Kidney capillary endothelial cell (primary cell): Measurements from ENCODE around the gene F7.

ENCODE experiments used
- DNase-seq: peaks from one replicate; pipeline ENCODE4 v3.0.0-alpha.2; 2018; ENCODE audit warnings: low spot score

F7 gene

DNA sequence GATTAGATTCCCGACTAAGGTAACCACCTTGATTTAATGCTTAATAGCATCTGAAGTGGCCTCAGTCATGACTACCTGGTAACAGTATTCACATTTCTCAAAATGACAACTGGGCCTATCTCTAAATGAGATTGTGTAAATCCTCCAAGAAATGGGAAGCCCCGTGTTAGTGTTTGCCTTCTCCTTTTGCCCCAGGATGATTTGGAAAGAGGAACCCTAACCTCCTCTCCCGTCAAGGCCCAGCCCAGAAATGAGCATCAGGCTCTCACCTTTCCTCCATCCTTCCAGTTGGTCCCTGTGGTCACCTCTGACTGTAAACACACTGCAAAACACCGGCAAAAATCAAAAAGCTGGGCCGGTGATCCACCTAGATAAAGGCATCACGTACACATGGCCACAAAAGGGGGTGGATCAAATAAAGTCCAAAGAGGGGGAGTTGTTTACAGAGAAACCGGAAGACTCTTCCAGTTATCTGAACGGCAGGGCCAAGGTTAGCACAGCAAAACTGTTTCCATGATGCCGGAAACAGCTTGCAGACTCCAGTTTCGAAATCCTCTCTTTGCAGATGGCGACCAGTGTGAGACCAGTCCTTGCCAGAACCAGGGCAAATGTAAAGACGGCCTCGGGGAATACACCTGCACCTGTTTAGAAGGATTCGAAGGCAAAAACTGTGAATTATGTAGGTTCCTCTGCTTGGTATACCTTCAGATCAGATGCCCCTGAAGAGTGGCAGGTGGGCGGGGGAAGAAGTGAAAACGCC is 33.4 kb downstream of the F7 start:
- no peak for DNase-seq

DNA sequence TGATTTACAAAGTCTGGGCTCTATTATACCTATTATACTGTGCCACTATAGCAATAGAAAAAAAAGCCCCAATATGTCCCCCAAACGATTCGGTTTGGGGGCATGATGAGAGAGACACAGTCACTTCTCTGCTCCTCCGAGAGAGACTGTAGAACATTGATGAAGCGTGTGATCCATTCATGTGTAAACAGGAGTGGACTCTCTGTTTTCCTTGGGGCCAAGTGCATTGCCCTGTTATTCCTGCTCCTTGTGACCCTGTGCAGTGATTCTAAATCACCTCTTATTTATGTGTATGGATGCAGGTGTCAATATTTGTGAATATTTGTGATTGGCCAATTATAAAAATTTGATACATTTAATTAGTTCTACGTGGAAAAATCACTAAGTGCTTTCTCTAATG is 34.0 kb downstream of the F7 start:
- DNase-seq, result no peak

DNA sequence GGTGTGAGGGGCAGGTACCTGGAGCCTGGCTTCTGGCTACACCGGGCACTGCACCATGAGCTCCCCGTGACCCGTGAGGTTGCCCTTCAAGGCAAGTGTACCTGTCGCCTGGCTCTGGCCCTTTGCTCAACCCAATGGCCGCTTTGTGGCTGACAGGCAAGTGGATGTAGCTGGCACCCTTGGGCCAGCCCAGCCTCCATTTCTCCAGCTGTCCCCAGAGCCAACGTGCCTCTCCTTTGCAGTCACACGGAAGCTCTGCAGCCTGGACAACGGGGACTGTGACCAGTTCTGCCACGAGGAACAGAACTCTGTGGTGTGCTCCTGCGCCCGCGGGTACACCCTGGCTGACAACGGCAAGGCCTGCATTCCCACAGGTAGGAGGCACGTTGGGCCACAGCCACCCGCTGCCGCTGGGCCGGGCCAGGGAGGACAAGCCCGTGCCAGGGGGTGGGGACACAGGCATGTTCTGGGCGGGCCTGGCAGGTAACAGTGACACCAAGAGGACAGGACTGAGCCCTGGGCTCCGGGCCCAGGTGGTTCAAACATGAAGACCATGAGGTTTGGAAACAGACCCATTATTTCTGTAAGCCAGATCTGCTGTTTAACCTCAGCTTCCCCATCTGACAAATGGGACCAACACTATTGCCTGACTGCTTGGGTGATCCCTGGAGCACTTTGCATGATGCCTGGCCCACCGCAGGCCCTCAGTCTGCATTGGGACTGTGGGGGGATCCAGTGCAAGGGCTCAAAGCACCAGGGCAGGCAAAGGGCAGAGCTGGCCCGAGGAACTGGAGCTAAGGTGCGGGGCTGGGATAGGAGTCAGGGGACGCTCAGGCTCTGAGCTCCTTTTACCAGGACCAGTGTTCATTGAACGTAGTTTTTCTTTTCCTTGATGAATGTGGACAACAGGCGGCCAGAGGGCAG is 35.3 kb downstream of the F7 start:
- no peak for DNase-seq

DNA sequence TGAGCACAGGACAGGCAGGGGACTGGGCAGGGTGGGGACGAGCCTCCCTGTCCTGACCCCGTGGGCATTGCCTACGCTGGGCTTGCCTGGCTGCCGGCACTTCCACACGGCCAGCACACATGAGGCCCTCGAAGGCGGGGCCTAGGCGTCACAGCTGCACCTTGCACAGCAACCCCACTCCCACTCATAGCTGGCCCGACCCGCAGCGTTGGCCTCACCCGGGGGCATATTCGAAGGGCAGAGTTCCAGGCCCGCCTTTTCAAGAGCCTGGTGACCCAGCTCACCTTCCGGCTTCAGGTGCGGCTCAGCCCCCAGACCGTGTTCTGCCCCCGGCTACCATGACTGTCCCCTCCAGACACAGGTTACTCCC is 36.0 kb downstream of the F7 start:
- no peak for DNase-seq

DNA sequence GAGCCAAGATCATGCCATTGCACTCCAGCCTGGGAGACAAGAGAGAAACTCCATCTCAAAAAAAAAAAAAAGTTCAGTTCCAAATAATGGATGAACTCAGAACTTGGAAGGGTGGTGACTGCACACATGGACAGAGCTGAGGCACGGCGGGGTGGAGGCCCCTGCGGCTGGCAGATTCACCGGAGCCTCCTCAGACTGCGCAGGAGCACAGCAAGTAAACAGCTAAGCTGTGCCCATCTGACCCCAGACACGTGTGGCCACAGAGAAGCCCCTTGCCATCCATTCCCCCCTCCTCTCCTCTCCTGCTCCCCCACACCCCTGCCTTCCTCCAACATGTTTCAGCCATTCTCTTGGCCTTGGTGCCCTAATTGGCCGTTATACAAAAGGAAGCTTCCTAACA is 37.3 kb downstream of the F7 start:
- no peak for DNase-seq

DNA sequence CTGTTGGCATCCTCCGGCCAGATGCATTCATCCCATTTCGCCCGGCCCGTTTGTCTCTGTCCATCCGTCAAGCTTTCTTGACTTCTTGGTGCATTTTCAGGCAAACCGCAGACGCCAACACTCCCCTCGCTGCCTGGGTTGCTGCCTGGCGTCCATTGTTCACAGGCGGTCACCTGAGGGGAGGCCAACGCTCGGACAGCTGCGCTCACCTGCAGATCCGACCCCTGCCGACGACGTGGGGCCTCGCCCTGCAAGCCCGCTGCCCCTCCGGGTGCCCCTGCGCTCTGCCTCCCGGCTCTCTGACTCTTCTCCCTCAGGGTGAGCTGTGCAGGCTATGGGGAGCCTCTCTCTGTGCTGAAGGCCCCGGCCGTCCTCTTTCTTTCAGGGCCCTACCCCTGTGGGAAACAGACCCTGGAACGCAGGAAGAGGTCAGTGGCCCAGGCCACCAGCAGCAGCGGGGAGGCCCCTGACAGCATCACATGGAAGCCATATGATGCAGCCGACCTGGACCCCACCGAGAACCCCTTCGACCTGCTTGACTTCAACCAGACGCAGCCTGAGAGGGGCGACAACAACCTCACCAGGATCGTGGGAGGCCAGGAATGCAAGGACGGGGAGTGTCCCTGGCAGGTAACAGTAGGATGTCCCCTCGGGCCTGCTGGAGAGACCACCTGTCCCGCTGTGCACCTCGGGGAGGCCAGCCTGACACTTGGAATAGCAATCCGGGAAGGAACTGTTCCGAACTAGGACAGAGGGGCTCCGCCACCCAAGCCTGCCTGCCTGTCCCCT is 38.1 kb downstream of the F7 start:
- no peak for DNase-seq

DNA sequence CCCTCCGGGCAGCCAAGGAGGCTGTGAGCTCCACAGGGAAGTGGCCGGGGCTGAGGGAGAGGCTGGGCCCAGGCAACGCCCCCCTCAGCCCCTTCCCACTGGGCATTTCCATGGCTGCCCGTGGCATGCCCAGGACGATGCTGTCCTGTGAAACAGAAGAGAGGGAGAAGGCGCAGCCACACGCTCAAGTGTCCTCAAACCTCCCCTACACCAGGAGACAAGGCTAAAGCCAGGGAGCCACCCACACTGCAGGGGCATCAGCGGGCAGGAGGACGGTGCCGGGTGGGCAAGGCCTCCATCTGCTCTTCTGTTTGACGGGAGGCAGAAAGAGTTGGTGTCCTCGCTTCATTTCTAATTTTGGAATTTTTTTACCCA is 38.7 kb downstream of the F7 start:
- DNase-seq, result no peak

DNA sequence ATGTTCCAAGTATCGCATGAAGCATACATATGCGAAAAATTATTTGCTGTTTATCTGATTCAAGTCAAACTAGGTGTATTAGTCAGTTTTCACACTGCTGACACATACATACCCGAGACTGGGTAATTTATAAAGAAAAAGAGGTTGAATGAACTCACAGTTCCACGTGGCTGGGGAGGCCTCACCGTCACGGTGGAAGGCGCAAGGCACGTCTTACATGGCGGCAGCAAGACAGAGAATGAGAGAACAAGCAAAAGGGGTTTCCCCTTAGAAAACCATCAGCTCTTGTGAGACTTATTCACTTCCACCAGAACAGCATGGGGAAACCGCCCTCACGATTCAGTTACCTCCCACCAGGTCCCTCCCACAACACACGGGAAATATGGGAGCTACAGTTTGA is 39.9 kb downstream of the F7 start:
- no peak for DNase-seq

DNA sequence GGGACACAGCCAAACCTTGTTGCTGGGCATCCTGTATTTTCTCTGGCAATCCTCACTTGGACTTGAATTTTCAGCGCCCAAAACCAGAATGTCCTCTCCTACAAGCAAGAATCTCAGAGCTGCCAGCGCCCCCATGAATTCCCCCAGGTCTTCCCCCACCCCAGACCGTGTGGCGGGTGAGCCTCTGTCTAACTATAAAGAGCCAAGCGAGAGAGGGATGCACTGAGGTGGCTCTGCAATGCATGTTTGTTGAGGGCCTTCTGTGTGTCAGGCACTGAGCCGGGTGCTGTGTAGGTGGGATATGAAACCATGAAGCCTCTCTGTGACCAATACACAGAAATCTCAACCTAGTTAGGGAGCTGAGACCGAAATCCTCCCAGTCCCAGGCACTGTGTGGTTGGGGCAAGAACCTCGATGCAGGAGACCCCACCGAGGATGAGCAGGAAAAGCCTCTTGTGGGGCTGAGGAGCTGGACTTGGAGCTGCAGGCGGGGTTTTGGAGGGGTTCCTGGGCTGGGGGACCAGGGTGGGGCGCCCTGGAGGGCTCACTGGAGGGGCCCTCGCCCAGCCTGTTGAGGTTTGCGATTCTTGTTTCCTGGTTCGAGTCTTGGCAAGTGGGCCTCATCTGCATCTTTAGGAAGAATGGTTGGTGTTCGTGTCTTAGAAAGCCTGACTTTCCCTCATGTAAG is 40.5 kb downstream of the F7 start:
- DNase-seq, result no peak

DNA sequence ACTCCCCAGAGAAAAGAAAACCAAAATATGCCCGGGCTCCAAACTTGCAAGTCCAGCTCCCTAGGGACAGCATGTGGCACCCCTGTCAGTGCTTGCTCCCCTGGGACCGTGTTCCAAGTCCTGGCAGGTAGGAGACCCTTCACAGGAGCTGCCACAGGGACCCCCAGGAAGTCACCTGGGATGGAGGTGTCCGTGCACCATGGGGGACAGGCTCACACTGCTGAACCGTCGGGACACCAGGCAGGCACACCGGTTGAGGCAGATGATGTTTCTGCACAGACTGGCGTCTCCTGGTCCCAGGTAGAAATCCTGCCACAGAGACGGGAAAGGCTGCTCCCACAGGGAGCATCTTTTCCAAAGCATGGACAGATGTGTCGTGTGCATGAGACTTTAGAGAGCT is 41.2 kb downstream of the F7 start:
- DNase-seq, result no peak

DNA sequence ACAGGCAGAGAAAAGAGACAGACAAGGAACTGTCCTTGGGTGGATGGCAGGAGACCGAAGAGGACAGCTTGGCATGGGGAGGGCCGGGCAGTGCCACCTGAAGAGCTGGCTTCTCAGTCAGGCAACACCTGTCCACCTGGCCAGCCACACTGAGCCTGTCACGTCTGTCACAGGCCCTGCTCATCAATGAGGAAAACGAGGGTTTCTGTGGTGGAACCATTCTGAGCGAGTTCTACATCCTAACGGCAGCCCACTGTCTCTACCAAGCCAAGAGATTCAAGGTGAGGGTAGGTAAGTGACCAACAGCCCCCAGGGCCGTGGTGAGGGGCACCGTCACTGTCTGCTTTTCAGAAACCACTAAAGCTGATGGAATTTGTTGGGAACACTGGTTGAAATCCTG is 41.6 kb downstream of the F7 start:
- no peak for DNase-seq

DNA sequence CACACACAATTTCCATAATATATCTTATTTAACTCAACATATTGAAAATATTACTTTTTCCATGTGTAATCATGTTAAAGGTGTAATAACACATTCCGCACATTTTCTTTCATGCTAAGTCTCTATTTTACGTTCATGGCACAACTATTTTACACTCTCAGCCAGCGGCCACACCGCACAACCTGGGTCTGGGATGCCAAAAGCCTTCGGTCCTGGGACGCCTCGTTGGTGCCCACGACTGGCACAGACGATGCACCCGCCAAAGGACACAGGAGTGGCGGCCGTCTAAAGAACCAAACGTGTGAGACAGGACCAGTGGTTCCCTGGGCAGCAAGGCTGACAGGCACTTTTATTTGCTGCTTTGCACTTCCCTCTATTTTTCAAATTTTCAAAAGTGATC is 42.8 kb downstream of the F7 start:
- no peak for DNase-seq

DNA sequence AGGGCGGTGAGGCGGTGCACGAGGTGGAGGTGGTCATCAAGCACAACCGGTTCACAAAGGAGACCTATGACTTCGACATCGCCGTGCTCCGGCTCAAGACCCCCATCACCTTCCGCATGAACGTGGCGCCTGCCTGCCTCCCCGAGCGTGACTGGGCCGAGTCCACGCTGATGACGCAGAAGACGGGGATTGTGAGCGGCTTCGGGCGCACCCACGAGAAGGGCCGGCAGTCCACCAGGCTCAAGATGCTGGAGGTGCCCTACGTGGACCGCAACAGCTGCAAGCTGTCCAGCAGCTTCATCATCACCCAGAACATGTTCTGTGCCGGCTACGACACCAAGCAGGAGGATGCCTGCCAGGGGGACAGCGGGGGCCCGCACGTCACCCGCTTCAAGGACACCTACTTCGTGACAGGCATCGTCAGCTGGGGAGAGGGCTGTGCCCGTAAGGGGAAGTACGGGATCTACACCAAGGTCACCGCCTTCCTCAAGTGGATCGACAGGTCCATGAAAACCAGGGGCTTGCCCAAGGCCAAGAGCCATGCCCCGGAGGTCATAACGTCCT is 43.4 kb downstream of the F7 start:
- no peak for DNase-seq

DNA sequence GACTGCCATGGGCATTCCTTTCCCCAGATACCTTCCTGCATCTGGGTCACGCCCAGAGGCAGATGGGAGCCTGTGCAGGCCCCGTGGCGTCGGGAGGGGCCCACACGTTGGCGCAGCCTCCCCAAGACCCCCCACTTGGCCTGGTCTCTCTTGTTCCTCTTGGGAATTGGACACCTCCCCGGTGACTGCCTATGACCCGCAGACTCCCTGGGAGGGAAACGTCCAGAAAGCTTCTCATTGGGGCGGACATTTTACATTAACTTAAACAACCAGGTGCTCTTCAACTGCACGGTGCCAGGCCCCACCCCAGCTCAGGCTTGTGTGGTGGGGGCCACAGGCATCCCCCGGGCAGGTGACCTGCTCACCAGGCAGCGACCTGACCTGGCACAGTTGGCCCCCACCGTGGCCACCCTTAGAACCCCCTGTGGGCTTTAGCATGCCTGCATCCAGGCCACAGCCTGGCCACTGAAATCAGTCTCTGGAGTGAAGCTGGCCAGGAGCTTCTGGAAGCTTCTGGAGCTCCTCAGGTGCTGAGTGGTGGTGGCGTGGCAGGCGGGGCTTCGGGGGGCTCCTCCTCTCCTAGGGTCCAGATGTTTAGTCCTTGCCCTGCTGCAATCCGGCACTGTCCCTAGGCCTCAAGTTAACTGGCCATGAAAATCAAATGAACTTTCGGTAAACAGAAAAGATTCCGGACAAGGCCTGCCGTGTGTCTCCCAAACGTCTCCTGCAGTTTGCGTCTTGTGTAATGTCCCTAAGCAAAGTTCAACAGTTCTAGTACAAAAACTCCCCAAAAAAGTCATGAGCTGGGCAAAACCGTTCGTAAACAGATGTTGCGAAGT is 44.3 kb downstream of the F7 start:
- DNase-seq, result no peak

DNA sequence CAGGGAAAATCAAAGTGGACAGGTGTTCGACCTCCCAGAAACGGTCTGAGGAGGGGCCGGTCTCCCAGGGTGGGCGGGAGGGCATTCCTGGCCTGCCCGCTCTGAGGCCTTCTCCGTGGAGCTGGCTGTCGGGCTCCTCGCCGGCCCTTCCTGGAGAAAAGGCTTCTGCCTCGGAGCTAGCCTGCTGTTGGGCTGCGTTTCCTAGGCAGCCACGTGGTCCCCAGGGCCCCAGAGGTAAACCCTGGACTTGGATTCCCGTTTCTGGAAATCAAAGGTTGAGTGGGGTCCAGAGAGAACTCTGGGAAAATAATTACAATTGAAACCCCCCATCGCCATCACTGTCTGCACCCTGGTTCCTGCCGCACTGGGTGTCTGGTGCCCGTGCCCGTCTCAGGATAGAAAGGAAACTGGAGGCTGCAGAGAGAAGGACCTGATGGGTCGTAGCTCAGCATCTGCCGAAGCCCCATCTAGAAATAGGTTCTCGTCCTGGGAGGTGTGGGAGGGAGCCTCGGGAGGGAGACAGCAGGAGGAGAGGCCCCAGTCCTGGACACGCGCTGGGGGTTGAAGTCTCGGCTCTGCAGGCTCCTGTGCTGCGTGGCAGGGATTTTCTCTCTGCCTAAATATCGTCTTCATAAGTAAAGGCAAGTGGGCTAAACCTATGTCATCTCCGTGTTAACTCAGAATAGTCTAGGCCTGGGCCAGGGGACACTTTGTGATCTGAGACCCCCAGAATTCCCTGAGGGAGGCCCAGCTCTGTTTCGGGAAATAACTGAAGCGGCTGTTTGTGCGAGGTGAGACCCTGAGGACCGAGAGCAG is 45.2 kb downstream of the F7 start:
- DNase-seq, result no peak

DNA sequence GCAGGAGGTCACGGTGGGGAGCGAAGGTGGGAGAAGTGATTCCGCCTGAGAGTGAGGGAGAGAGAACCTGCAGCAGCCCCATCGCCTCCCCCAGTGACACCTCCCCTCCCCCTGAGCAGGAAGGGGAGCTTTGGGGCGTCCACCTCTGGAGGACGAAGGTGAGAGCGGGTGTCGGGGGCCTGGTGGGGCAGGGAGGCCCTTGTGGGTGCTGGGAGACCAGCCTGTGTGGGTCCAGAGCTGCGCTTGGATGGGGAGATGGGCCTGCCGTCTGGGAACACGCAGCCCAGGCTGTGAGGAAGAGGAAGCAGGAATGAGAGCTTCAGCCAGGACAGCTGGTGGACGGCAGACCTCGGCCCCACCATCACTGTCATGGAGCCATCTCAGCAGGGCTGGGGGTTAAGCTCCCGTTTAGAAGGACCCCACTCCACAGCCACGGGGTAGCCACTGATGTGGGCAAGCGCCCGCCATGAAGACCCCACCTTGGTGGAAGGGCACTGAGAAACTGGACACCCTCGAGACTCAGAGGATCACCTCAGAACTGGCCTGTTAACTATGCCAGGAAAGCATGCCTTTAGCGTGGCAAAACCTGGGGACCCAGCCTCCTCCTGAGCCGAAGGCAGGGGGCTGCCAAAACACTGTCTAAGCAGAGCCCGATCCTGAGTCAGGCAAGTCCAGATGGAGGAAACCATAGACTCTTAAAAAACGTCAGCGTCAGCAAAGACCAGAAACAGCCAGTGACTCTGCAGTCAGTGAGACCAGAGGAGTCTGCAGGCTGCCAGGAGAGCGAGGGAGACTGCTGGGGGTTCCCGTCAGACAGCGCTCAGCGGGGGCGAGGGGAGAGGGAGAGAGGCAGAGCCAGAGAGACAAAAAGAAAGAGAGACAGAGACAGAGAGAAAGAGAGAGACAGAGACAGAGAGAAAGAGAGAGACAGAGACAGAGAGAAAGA is 46.4 kb downstream of the F7 start:
- DNase-seq, result no peak

DNA sequence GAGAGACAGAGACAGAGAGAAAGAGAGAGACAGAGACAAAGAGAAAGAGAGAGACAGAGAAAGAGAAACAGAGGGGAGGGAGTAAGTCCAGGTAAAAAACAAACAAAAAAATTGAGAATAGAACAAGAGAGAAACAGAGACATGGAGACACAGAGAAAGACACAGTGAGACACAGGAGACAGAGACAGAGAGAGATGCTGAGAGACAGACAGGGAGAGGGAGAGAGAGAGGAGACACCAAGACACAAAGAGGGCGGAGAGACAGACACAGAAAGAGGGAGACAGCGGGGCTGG is 47.0 kb downstream of the F7 start:
- DNase-seq, result no peak

DNA sequence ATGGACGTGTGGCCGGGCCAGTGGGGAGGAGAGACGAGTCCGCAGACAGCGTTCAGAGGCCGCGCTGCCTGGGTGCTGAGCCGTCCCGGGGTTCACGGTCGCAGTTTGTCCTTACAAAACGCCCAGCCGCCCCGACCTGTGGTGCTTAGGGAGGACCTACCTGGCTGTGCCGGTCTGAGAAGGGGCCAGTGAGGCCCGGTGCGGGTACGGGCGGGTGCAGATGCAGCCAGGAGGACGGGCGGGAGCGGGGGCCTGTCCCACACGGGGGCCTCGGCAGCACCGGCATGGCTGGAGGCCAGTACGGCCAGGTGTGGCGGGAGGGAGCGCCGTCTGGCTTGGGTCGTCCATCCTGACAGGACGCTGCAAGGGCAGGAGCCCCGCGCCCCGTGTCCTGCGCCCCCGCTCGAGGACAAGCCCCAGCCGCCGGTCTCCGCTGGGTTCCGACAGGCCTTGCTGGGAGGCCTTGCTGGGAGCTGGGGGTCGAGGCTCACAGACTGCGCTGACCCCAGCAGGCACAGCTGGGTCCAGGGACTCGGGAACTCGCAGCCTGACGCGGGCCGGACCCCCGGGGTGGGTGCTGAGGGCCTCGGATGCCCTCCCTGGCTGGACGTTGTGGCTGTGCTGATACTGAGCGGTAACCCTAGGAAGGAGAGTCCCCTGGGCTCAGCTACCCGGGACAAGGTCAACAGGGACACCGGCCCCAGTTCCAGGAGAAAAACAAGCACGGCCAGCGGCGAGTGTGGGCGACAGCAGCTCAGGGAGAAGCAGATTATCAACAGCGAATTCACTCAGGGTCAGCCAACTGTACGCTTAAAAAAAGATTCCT is 47.6 kb downstream of the F7 start:
- DNase-seq, result no peak
